ENCODE measurements around the gene IQGAP2. TPM values are rescaled to one million over a fixed set of nuclear protein-coding genes. Genes with fewer than 3 reads are reported as not detected.
A peak's percentile ranks its signal among the peaks of the same experiment; 100 is the strongest.

IQGAP2 gene
- total and polyA plus RNA-seq, 9 of the 15 experiments (the other 6 are each of a cell fraction or from before 2014, with no cell fraction given), result 8.7 to 23.2 (median 17.4) TPM

- CTCF ChIA-PET (ENCODE audit: low intra/inter-chr PET ratio), result no interaction called here
Measured at GRCh38 chr5:76576996-76577395, 173.9 kb downstream of the IQGAP2 start.

More at GRCh38 chr5:76576996-76577395, 173.9 kb downstream of the IQGAP2 start:
- DNase-seq (ENCODE audit: extremely low read depth in 1 of 4, low spot score in 3 of 4) (no peak), ATAC-seq (no peak), FAIRE-seq (no peak)
- H3K9me3 ChIP-seq (replicated peaks; ENCODE audit: control insufficient read depth, insufficient read depth, low read depth, low read length), result no peaks in the 10 kb centered on the region
- in situ Hi-C loops (cut with MboI) (no loop called here), intact Hi-C loops (cut with micrococcal nuclease) (no loop called here)
- POLR2A ChIA-PET, result interaction anchor here (1.4 kb wide), 1 partner anchor 12 kb away, joined by 3 read pairs; no protein-coding TSS in a partner anchor
- BruUV-seq (replicated peaks), result no TSS peak
- no peak overlapping the region for H3K9ac ChIP-seq (ENCODE audit: insufficient read depth in 1 of 2, low read depth in 2 of 2, low read length in 2 of 2)
- H3K79me2 ChIP-seq (ENCODE audit: control insufficient read depth, insufficient read depth, low read length), result no peaks in the 10 kb centered on the region
- no peaks in the 10 kb centered on the region; the same call in 2 of the 3 replicates for H3K36me3 ChIP-seq (ENCODE audit: control insufficient read depth, insufficient read depth, low read length)
- no peak overlapping the region for H3K27ac ChIP-seq (ENCODE audit: extremely low read depth, low read depth, low read length)
- H2AFZ ChIP-seq (ENCODE audit: low read depth, low read length), result no peak overlapping the region
- H3K4me2 ChIP-seq (ENCODE audit: insufficient read depth, low read length), result no peak overlapping the region
- no peak overlapping the region for H3K4me3 ChIP-seq
- no peak for TF ChIP-seq ZNF589 (CRISPR knock-in tag; IDR thresholded peaks at IDR 0.05; ENCODE audit: low read depth)
- TF ChIP-seq HMBOX1 (IDR thresholded peaks at IDR 0.05), result 0 out of 2 replicates have a peak, but pooled peaks have one; percentile 19
- no peaks in the 10 kb centered on the region for H3K27me3 ChIP-seq (ENCODE audit: control insufficient read depth in 2 of 2, insufficient read depth in 2 of 2, low read length in 2 of 2)
- no peaks in the 10 kb centered on the region for H4K20me1 ChIP-seq (replicated peaks; ENCODE audit: control insufficient read depth, insufficient read depth, low read length)
- 79% methylated on average over 4 of the region's 4 CpGs for WGBS (ENCODE audit: insufficient coverage, low coverage, missing lambda C conversion rate)
- no peaks in the 10 kb centered on the region for H3K9me1 ChIP-seq (ENCODE audit: control insufficient read depth, insufficient read depth, low read length)
- peaks cover 0 to 1% of the 10 kb centered on the region in 2 experiments; a peak in 1 of 5 replicates for H3K4me1 ChIP-seq (replicated peaks in 1 of 2; ENCODE audit: control insufficient read depth in 2 of 2, insufficient read depth in 2 of 2, low read length in 2 of 2)
